Keratinocyte (primary cell): ENCODE data around the gene BAHCC1.

Experiments used
- EZH2 ChIP-seq: IDR thresholded peaks from one replicate; pipeline ENCODE4 v1.6.1; 2012; ENCODE audit warnings: inconsistent platforms, mild to moderate bottlenecking, low read length, moderate library complexity
- TF ChIP-seq, protein P1 (sequence below), 3 experiments: IDR thresholded peaks in 1 of 3; conservative IDR thresholded peaks in 1 of 3; optimal IDR thresholded peaks in 1 of 3; 2 replicates in 2 of 3; 3 replicates in 1 of 3; pipeline versions ENCODE3 to v1.5.1; 2011; ENCODE audit warnings: low read length in 3 of 3, mild to moderate bottlenecking in 3 of 3, moderate library complexity in 2 of 3, control low read depth in 1 of 3, inconsistent platforms in 1 of 3; ENCODE audit not compliant: insufficient read depth in 2 of 3; ENCODE audit errors: extremely low read depth in 1 of 3

- TF ChIP-seq, protein P1, sequence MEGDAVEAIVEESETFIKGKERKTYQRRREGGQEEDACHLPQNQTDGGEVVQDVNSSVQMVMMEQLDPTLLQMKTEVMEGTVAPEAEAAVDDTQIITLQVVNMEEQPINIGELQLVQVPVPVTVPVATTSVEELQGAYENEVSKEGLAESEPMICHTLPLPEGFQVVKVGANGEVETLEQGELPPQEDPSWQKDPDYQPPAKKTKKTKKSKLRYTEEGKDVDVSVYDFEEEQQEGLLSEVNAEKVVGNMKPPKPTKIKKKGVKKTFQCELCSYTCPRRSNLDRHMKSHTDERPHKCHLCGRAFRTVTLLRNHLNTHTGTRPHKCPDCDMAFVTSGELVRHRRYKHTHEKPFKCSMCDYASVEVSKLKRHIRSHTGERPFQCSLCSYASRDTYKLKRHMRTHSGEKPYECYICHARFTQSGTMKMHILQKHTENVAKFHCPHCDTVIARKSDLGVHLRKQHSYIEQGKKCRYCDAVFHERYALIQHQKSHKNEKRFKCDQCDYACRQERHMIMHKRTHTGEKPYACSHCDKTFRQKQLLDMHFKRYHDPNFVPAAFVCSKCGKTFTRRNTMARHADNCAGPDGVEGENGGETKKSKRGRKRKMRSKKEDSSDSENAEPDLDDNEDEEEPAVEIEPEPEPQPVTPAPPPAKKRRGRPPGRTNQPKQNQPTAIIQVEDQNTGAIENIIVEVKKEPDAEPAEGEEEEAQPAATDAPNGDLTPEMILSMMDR (optimal IDR thresholded peaks at IDR 0.05 in 1 of 3, IDR thresholded peaks at IDR 0.05 in 1 of 3, conservative IDR thresholded peaks at IDR 0.05 in 1 of 3; ENCODE audit: extremely low read depth in 1 of 3, insufficient read depth in 2 of 3, low read length in 3 of 3) = no peak
- TF ChIP-seq EZH2 = no peak
These were observed 25.7 kb downstream of the BAHCC1 start for GRCh38 chr17:81420769-81421462.
